Astrocyte of the cerebellum (primary cell): Measurements from ENCODE around the gene DSCAML1.

Experiments used
- DNase-seq: peaks from one replicate; pipeline ENCODE4 v3.0.0-alpha.2; 2011; ENCODE audit warnings: low read depth
- H3K4me3 ChIP-seq: 2 replicates; pipeline ENCODE4 v1.5.1; 2011; ENCODE audit warnings: mild to moderate bottlenecking, low read depth, low read length, moderate library complexity
- in situ Hi-C: cut with HindIII; loops from 2 replicates; pipeline ENCODE4 v1.10.0; 2017; ENCODE audit warnings: low sequenced_read_pairs
- TF ChIP-seq, protein P1 (sequence below): IDR thresholded peaks from 2 replicates; pipeline ENCODE4 v1.5.1; 2012; ENCODE audit warnings: low read length, low read depth, moderate library complexity, mild to moderate bottlenecking; ENCODE audit errors: missing control alignments

DSCAML1 gene

DNA sequence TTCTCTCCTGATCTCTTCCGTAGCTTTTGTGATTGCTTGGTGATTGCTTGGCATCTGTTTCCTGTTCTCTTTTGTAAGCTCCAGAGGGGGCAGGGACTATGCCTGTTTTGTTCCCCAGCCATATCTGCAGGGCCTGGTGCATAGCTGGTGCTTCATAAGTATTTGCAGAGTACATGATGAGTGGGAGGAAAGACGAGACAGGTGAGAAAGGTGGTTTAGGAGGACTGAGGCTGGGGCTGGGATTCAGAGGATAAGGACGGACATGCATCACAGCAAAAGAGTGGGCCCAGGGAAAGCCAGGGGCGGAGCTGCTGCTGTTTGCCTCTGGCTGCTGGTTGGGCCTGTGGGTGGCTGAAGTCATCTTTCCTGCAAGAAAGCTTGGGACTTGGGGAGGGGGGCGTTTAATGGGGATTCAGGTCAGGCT is 62.4 kb downstream of the DSCAML1 start:
- TF ChIP-seq, protein P1, sequence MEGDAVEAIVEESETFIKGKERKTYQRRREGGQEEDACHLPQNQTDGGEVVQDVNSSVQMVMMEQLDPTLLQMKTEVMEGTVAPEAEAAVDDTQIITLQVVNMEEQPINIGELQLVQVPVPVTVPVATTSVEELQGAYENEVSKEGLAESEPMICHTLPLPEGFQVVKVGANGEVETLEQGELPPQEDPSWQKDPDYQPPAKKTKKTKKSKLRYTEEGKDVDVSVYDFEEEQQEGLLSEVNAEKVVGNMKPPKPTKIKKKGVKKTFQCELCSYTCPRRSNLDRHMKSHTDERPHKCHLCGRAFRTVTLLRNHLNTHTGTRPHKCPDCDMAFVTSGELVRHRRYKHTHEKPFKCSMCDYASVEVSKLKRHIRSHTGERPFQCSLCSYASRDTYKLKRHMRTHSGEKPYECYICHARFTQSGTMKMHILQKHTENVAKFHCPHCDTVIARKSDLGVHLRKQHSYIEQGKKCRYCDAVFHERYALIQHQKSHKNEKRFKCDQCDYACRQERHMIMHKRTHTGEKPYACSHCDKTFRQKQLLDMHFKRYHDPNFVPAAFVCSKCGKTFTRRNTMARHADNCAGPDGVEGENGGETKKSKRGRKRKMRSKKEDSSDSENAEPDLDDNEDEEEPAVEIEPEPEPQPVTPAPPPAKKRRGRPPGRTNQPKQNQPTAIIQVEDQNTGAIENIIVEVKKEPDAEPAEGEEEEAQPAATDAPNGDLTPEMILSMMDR: no peak
- no peak for DNase-seq
- in situ Hi-C loops: no loop called here
- H3K4me3 ChIP-seq: no peak overlapping the region

- no peak for DNase-seq
- no peak overlapping the region for H3K4me3 ChIP-seq
- TF ChIP-seq, protein P1: no peak
- in situ Hi-C loops: no loop called here
Observed at GRCh38 chr11:117733316-117733715, 63.7 kb downstream of the DSCAML1 start.

DNA sequence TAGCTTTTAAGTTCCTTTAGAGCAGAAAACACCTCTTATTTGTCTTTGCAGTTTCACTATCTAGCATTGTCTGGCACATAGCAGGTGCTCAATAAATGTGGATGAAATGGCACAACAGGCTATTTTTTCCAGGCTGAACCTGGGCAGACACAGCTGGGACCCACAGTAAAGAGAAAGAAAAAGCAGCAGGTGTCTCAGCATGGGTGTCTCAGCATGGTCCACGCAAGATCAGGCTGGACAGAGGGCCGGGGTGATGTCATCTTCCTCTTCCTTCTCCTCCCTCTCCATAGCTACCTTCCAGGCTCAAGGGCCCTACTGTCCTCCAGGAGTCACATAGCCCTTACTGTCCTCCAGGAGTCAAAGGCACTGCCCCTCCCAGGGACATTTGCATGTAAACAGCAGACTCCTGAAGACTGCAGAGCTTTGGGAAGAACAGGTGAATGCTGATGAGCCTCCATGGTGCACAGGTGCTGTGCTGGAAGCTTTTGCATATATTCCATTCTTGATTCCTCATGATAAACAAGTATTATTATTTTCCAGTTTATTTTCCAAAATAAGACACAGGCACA is 65.2 kb downstream of the DSCAML1 start:
- H3K4me3 ChIP-seq: no peak overlapping the region
- DNase-seq: no peak
- TF ChIP-seq, protein P1: no peak
- in situ Hi-C loops: no loop called here

DNA sequence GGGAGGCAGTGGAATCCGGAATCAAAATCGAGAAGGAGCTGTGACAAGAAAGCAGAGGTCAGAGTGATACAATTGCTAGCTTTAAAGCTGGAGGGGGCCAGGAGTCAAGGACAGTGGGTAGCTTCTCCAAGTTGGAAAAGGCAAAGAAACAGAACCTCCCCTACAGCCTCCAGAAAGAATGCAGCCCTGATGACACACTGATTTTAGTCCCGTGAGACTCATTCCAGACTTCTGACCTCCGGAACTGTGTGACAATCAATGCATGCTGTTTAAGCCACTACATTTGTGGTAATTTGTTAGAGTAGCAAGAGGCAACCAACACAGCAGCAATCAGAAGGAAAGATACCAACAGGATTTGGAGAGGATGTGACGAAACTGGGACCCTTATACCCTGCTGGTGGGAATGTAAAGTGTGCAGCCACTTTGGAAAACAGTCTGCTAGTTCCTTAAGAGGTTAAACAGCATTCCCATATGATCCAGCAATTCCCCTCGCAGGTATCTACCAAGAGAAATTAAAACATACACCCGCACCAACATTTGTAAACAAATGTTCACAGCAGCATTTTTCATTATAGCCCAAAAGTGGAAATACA is 66.7 kb downstream of the DSCAML1 start:
- no peak overlapping the region for H3K4me3 ChIP-seq
- TF ChIP-seq, protein P1: no peak
- no peak for DNase-seq
- in situ Hi-C loops: no loop called here

GRCh38 chr11:117725048-117725734 is 71.8 kb downstream of the DSCAML1 start:
- H3K4me3 ChIP-seq: no peak overlapping the region
- no peak for DNase-seq
- TF ChIP-seq, protein P1: no peak
- in situ Hi-C loops: no loop called here

DNA sequence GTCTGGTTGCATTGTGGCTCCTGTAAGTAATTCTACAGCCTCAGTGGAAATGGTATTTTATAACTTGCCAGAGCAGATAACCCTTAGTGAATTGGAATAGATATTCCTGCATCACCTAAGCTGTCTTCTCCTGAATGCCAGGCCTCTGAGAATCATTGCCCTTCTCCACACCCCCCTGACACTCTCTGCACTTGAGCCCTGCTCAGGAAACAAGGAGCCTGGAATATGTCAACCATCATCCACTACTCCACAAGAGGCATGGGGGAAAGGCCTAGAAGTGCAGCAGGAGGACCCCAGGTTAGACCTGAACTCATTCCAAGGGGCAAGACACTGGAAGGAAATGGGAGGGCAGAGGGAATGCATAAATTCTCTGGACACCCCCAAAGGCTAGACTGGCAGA is 72.4 kb downstream of the DSCAML1 start:
- TF ChIP-seq, protein P1: no peak
- DNase-seq: no peak
- H3K4me3 ChIP-seq: no peak overlapping the region
- in situ Hi-C loops: no loop called here
